Epithelial cell of esophagus (primary cell): ENCODE results near the gene RACGAP1.

Experiments used
- DNase-seq: peaks from one replicate; pipeline ENCODE4 v3.0.0; 2010; ENCODE audit warnings: low read depth
- H3K4me3 ChIP-seq: 2 replicates; pipeline ENCODE4 v1.5.1; 2011; ENCODE audit warnings: mild to moderate bottlenecking, low read length, control low read depth
- CTCF ChIP-seq: IDR thresholded peaks from 2 replicates; pipeline ENCODE4 v1.5.1; 2011; ENCODE audit warnings: low read depth, mild to moderate bottlenecking, low read length, control low read depth, inconsistent platforms; ENCODE audit not compliant: insufficient read depth; ENCODE audit errors: missing control alignments

The RACGAP1 gene

DNA sequence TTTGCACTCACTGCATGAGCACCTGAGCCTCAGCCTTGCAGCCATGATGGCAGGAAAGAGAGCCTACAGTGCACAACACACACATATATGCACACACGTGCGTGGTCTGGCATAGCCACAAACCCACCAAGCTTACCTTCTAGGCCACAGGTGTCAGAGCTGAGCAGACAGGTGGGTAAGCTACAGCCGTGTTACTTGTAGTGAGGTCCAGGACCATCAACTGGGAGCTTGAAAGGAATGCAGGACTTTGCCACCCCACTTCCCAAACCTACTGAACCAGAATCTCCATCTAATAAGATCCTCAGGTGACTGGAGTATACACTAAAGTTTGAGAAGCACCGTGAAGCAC, 34.8 kb upstream of the RACGAP1 start:
- no peak overlapping the region for H3K4me3 ChIP-seq
- no peak for TF ChIP-seq CTCF
- no peak for DNase-seq

DNA sequence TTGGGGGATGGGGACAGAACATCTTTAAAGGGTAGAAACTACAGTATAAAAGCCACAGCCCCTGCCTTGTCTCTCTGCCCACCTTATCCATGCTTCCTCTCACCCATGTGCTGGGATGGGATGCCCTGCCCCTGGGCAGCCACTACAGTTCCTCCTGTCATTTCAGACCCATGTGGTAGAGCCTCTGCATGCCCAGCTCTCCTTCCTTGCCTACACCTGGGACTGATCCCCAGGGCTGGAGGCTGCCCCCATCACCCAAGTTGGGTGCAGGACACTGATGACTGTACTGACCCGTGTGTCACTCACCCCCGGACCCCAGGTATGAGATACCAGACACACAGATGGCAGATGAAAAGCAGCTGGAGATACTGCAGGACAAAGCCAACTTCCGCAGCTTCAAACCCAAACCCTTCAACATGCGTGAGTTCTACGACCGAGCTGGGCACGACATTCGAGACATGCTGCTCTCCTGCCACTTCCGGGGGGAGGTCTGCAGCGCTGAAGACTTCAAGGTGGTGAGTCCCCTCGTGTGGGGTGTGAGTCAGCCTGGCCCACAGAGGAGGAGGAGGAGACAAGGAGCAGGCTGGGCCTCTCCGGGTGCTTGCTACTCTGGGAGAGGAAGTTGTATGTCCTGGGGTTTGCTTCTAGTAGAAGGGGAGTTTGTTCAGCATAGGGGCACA, 34.3 kb upstream of the RACGAP1 start:
- no peak for TF ChIP-seq CTCF
- H3K4me3 ChIP-seq = no peak overlapping the region
- DNase-seq = no peak

DNA sequence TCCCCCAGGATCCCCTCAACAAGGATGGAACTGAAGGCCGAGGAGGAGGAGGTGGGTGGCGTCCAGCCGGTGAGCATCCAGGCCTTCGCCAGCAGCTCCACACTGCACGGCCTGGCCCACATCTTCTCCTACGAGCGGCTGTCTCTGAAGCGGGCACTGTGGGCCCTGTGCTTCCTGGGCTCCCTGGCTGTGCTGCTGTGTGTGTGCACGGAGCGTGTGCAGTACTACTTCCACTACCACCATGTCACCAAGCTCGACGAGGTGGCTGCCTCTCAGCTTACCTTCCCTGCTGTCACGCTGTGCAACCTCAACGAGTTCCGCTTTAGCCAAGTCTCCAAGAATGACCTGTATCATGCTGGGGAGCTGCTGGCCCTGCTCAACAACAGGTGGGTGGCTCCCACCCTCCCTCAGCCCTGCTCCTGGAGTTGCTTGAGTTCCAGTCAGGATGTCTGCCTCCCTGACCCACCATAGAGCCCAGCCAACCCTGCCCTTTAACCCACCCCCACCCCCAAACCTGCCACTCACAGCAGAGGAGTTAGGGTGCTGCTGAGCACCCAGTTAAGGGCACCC, 33.5 kb upstream of the RACGAP1 start:
- H3K4me3 ChIP-seq = no peak overlapping the region
- no peak for TF ChIP-seq CTCF
- DNase-seq = no peak

DNA sequence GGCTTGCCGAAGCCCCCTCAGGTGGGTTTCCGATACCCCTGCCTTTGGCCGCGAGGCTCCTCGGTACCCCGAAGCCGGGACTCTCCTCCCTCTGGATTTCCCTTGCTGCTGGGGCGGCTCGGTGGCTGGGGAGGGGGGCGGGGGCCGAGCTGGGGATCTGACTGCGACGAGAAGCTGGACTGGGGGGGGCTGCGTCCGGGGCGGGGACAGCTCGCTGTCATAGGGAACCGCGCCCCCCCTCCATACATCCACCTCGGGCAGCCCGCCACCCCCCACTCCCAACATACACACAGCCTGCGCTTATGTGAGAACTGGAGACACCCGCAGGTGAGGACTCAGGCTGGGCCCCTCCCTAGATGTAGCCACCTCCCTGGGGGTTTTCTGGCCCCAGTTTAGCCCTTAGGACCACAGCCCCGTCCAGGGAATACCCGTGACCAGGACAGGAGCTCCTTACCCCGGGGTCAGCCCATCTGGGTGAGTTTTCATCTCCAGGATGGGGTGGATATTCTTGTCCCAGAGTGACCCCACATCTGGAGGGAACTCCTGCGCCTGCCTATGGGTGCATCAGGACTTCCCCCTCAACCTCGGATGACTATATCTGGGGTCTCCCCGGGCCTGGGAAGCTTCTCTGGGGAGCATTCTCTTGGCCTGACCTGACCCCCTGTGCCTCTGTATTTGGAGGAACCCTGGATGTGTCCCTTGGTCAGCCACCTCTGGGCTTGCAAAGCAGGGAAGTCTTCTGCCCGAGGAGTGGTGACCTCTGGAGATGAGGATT, 32.8 kb upstream of the RACGAP1 start:
- no peak for TF ChIP-seq CTCF
- DNase-seq = no peak
- H3K4me3 ChIP-seq = peak overlapping the region; percentile 46

GRCh38 chr12:50057000-50057841, 31.9 kb upstream of the RACGAP1 start, which contains the start of gene ASIC1:
Gene ASIC1, plus strand, starts transcription at chr12:50057596. Its CDS starts 1,171 bp downstream, at chr12:50058767.
- peak within 1 kb of the TSS; percentile 64 for H3K4me3 ChIP-seq
- peak; percentile 73 for DNase-seq
- TF ChIP-seq CTCF = no peak

DNA sequence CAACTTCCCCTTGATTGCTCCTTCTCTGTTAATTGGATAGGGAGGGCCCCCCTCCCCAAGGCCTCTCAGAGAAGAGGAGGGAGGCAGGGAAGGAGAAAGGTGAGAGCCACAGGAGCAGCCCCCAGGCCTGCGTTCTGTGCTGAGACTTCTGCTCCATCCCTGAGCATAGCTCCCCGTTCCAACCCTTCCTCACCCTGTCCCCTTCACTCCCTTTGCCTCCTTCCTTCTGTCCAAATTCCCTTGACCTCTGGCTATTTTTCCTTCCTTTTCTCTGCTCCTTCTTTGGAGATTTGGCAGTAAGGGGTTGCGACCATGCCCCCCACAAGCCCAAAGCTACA, 31.3 kb upstream of the RACGAP1 start:
- TF ChIP-seq CTCF = no peak
- DNase-seq = no peak
- peak overlapping the region; percentile 64 for H3K4me3 ChIP-seq
